OCI-LY7 (cell line): Measurements from ENCODE around the gene TMPRSS7. TPM values are rescaled to one million over a fixed set of nuclear protein-coding genes. Genes with fewer than 3 reads are reported as not detected.

Source experiments
- BruUV-seq: library from RNA; stranded (reverse); fragments of 400-500 nt; replicated peaks from 2 replicates; lab custom pipeline; 2021; lab: Mats Ljungman, UMichigan
- CTCF ChIA-PET: fragments of 300-600 bp; sonication (Branson Sonifier 250); formaldehyde crosslinking; loops from one replicate; lab custom pipeline; 2022; ENCODE audit warnings: antibody characterized with exemption; ENCODE audit not compliant: unreplicated experiment; lab: Charles Lee
- POLR2A ChIA-PET: fragments of 300-600 bp; sonication (Branson Sonifier 250); formaldehyde crosslinking; loops from one replicate; lab custom pipeline; 2022; ENCODE audit warnings: antibody characterized with exemption; lab: Charles Lee
- DNase-seq: peaks from one replicate; pipeline ENCODE4 v3.0.0-alpha.2; 2015; ENCODE audit warnings: low spot score
- H2AFZ ChIP-seq: fragments of 200-600 bp; sonication (generic), shearing (Covaris generic); 2 replicates; pipeline ENCODE4 v1.6.1; 2014; ENCODE audit warnings: mild to moderate bottlenecking, antibody characterized with exemption, low read length, moderate library complexity
- H3K27ac ChIP-seq: fragments of 200-600 bp; sonication (generic); 2 replicates; pipeline ENCODE4 v1.5.1; 2014; ENCODE audit warnings: mixed run types, low read depth, mild to moderate bottlenecking, moderate library complexity, low read length, inconsistent platforms; ENCODE audit not compliant: poor library complexity, severe bottlenecking
- H3K36me3 ChIP-seq: fragments of 200-600 bp; sonication (generic); 2 replicates; pipeline ENCODE4 v1.6.1; 2014; ENCODE audit warnings: mild to moderate bottlenecking, antibody characterized with exemption, low read length, moderate library complexity, mixed read lengths; ENCODE audit not compliant: insufficient read depth
- H3K4me1 ChIP-seq: fragments of 200-600 bp; sonication (generic); 2 replicates; pipeline ENCODE4 v1.5.1; 2014; ENCODE audit warnings: mild to moderate bottlenecking, low read length; ENCODE audit not compliant: insufficient read depth, poor library complexity, severe bottlenecking
- H3K4me2 ChIP-seq: fragments of 200-600 bp; sonication (generic); 2 replicates; pipeline ENCODE4 v1.6.1; 2014; ENCODE audit warnings: mild to moderate bottlenecking, low read length
- H3K4me3 ChIP-seq: fragments of 200-600 bp; sonication (generic); 2 replicates; pipeline ENCODE4 v1.5.1; 2014; ENCODE audit warnings: mild to moderate bottlenecking, low read depth, low read length; ENCODE audit not compliant: poor library complexity, severe bottlenecking
- H3K79me2 ChIP-seq: fragments of 200-600 bp; sonication (generic); 2 replicates; pipeline ENCODE4 v1.6.1; 2016; ENCODE audit warnings: low read depth, mild to moderate bottlenecking, low read length, moderate library complexity, mixed read lengths; ENCODE audit not compliant: insufficient read depth
- H3K9me2 ChIP-seq: fragments of 200-600 bp; sonication (generic); 2 replicates; pipeline ENCODE4 v1.6.1; 2016; ENCODE audit warnings: mild to moderate bottlenecking, low read length, mixed read lengths; ENCODE audit not compliant: insufficient read depth
- H3K9me3 ChIP-seq: fragments of 200-600 bp; sonication (generic); 2 replicates; pipeline ENCODE4 v1.6.1; 2014; ENCODE audit warnings: mild to moderate bottlenecking, mixed run types, low read length, mixed read lengths
- H4K20me1 ChIP-seq: fragments of 200-600 bp; sonication (generic); 2 replicates; pipeline ENCODE4 v1.6.1; 2014; ENCODE audit warnings: mild to moderate bottlenecking, antibody characterized with exemption, low read length, moderate library complexity, mixed read lengths; ENCODE audit not compliant: insufficient read depth
- CTCF ChIP-seq: fragments of 200-600 bp; sonication (generic); conservative IDR thresholded peaks from 2 replicates; pipeline ENCODE4 v1.5.1; 2014; ENCODE audit warnings: mild to moderate bottlenecking, antibody characterized with exemption, low read length, moderate library complexity, mixed read lengths
- EZH2phosphoT487 ChIP-seq: fragments of 200-600 bp; sonication (generic); IDR thresholded peaks from 2 replicates; pipeline ENCODE4 v1.6.1; 2018; ENCODE audit warnings: low read depth, borderline replicate concordance, mild to moderate bottlenecking, mixed run types, antibody characterized with exemption, low read length, moderate library complexity, mixed read lengths
- intact Hi-C: fragments of 100-400 bp; cut with micrococcal nuclease; formaldehyde crosslinking; loops from one replicate; pipeline ENCODE4 v1.10.0; 2022; ENCODE audit not compliant: unreplicated experiment
- total RNA-seq, 2 experiments: library from RNA; depleted of rRNA in 1 of 2; stranded (reverse); fragments of >200 nt in 1 of 2; shearing (Covaris generic) in 1 of 2; gene quantifications; 2 replicates each; pipeline ENCODE4 v1.2.3, GENCODE V29; 2014 to 2022

The TMPRSS7 gene
- total RNA-seq, 2 experiments from 2014 or later = not detected

GRCh38 chr3:112086875-112087524 is 52.5 kb downstream of the TMPRSS7 start:
- peaks cover 8% of the 10 kb centered on the region; the same call in 1 of the 2 replicates for H3K79me2 ChIP-seq
- H3K4me1 ChIP-seq = peaks cover 54% of the 10 kb centered on the region
- DNase-seq = no peak
- H3K36me3 ChIP-seq = no peaks in the 10 kb centered on the region
- H3K27ac ChIP-seq = no peak overlapping the region
- H3K9me2 ChIP-seq = no peaks in the 10 kb centered on the region
- BruUV-seq = no TSS peak
- CTCF ChIA-PET = no interaction called here
- intact Hi-C loops = no loop called here
- peak overlapping the region; percentile 93 for H3K4me2 ChIP-seq
- TF ChIP-seq CTCF (no peak), EZH2phosphoT487 (no peak)
- H3K4me3 ChIP-seq = peak overlapping the region; percentile 74
- H3K9me3 ChIP-seq = no peaks in the 10 kb centered on the region
- POLR2A ChIA-PET = interaction anchor here (0.7 to 2.2 kb wide), 3 partner anchors 9 to 24 kb away, joined by 3 to 7 read pairs (median 4); no protein-coding TSS in a partner anchor
- peak overlapping the region; percentile 61 for H2AFZ ChIP-seq
- no peaks in the 10 kb centered on the region for H4K20me1 ChIP-seq

DNA sequence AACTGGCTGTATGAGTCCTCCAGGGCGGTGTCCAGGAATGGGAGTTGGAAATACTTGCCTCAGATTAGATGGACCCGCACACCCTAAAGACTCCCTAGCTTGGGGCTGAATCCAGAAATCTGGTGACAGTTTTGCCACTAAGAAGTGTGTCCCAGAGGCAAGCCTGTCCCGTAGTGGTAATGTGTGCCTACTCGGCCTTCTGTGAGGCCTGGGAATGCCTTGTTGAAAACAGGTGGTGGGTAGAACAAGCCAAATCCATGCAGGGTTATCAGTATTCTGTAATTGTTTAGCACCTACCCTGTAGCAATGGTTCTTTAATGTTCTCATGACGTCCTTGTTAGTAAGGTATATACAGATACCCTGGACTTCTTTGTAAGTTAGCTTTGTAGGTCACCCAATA is 53.2 kb downstream of the TMPRSS7 start:
- H3K36me3 ChIP-seq = no peaks in the 10 kb centered on the region
- no peaks in the 10 kb centered on the region for H3K9me3 ChIP-seq
- H3K4me1 ChIP-seq = peaks cover 62% of the 10 kb centered on the region
- H3K9me2 ChIP-seq = no peaks in the 10 kb centered on the region
- ChIA-PET CTCF (interaction anchor here (1.3 kb wide), 1 partner anchor 24 kb away, joined by 5 read pairs; no protein-coding TSS in a partner anchor), POLR2A (interaction anchor here (0.6 to 2.2 kb wide), 4 partner anchors 10 to 24 kb away, joined by 3 to 7 read pairs (median 4); no protein-coding TSS in a partner anchor)
- H3K79me2 ChIP-seq = peaks cover 12% of the 10 kb centered on the region; the same call in 1 of the 2 replicates
- no peak overlapping the region for H3K27ac ChIP-seq
- BruUV-seq = no TSS peak
- no peak for DNase-seq
- no peaks in the 10 kb centered on the region for H4K20me1 ChIP-seq
- TF ChIP-seq EZH2phosphoT487 (no peak), CTCF (no peak)
- H2AFZ ChIP-seq = peak overlapping the region; percentile 61; the same call in 1 of the 2 replicates
- peak overlapping the region; percentile 93 for H3K4me2 ChIP-seq
- H3K4me3 ChIP-seq = peak overlapping the region; percentile 74
- intact Hi-C loops = no loop called here

DNA sequence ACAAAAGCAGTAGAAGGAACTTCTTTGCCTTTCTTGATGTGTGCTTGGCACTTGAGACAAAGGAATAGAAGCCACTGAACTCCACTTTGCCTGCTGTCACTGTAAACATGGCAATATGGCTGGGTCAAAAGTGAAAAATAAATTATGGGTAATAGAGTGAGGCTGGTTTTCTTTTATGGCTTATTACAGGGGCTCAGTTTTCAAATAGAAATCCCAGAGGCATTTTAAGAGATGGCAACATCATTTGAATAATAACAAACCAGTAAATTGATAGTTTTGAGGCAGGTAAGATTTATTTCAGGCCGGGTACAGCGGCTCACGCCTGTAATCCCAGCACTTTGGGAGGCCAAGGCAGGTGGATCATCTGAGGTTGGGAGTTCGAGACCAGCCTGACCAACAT is 54.4 kb downstream of the TMPRSS7 start:
- Histone ChIP-seq H4K20me1 (no peaks in the 10 kb centered on the region), H3K9me2 (no peaks in the 10 kb centered on the region), H2AFZ (no peak overlapping the region), H3K27ac (no peak overlapping the region), H3K4me1 (peaks cover 71% of the 10 kb centered on the region), H3K4me2 (no peak overlapping the region), H3K36me3 (no peaks in the 10 kb centered on the region), H3K4me3 (no peak overlapping the region), H3K9me3 (no peaks in the 10 kb centered on the region), H3K79me2 (peaks cover 12% of the 10 kb centered on the region; the same call in 1 of the 2 replicates)
- POLR2A ChIA-PET = interaction anchor here (0.7 to 1.6 kb wide), 5 partner anchors 9 to 472 kb away, joined by 3 to 11 read pairs (median 6); partner anchors contain the start of gene SLC9C1
- CTCF ChIA-PET = no interaction called here
- intact Hi-C loops = no loop called here
- no peak for DNase-seq
- BruUV-seq = no TSS peak
- TF ChIP-seq EZH2phosphoT487 = no peak
- TF ChIP-seq CTCF = no peak
